Subcutaneous adipose tissue (tissue), 4 donors: ENCODE data around the gene GTPBP4. TPM values are rescaled to one million over a fixed set of nuclear protein-coding genes. Genes with fewer than 3 reads are reported as not detected.

Experiments used
- total RNA-seq, 4 donors: library from RNA; depleted of rRNA; stranded (reverse); fragments of >200 nt; gene quantifications; one replicate each; pipeline ENCODE4 v1.1.0, GENCODE V29; 2016

The GTPBP4 gene
- total RNA-seq, 4 donors from 2014 or later: 26.3 to 31.9 (median 29.6) TPM

Other genes with a start within 250 kb of the GTPBP4 start
- 10 to 100 TPM; 51.2 to 60.8 (median 56.5) TPM for gene LARP4B, start 56.7 kb upstream of the GTPBP4 start, total RNA-seq
- gene IDI2, start 37.4 kb downstream of the GTPBP4 start, total RNA-seq: not detected
- gene IDI1, start 60.7 kb downstream of the GTPBP4 start, total RNA-seq: 10 to 100 TPM; 42.7 to 74.5 (median 55.2) TPM
- gene WDR37, start 68.0 kb downstream of the GTPBP4 start, total RNA-seq: 10 to 100 TPM; 11.4 to 16.0 (median 15.0) TPM